K562 (cell line): Measurements from ENCODE around the gene DOK3. TPM values are rescaled to one million over a fixed set of nuclear protein-coding genes. Genes with fewer than 3 reads are reported as not detected.

Source experiments
- HMGN3 ChIP-seq: IDR thresholded peaks from 2 replicates; pipeline ENCODE4 v1.6.1; 2011; ENCODE audit warnings: borderline replicate concordance, low read depth, mild to moderate bottlenecking, mixed read lengths, low read length; ENCODE audit not compliant: insufficient read length; ENCODE audit errors: extremely low read depth
- L3MBTL2 ChIP-seq: fragments of 450-650 bp; IDR thresholded peaks from 2 replicates; pipeline ENCODE4 v1.6.1; 2016; ENCODE audit warnings: mild to moderate bottlenecking, moderate library complexity
- MAZ ChIP-seq, 2 experiments: fragments of 450-650 bp in 1 of 2; sonication (generic) in 1 of 2; formaldehyde crosslinking; IDR thresholded peaks in 1 of 2; conservative IDR thresholded peaks in 1 of 2; 2 replicates each; pipeline versions ENCODE4 v1.4.0 to v1.5.0; 2020; ENCODE audit warnings: mild to moderate bottlenecking in 1 of 2, missing genetic modification reagents in 1 of 2
- MBD1 ChIP-seq: fragments of 250-450 bp; sonication (Bioruptor Pico); IDR thresholded peaks from 2 replicates; pipeline ENCODE4 v1.8.0; 2022; ENCODE audit warnings: inconsistent platforms
- MYNN ChIP-seq, 2 experiments: sonication (generic); formaldehyde crosslinking in 1 of 2; IDR thresholded peaks; 2 replicates each; pipeline versions ENCODE4 v1.5.0 to v1.6.1; 2016 to 2020; ENCODE audit warnings: antibody characterized with exemption in 1 of 2, missing genetic modification reagents in 1 of 2
- NCOA4 ChIP-seq: fragments of 450-650 bp; IDR thresholded peaks from 2 replicates; pipeline ENCODE4 v1.6.1; 2018; ENCODE audit warnings: mild to moderate bottlenecking; ENCODE audit not compliant: partially characterized antibody
- PHB ChIP-seq: fragments of 250-450 bp; sonication (Bioruptor Pico); IDR thresholded peaks from 2 replicates; pipeline ENCODE4 v1.5.0; 2021
- SIN3A ChIP-seq, 2 experiments: fragments of 150-350 bp in 1 of 2; IDR thresholded peaks; 2 replicates each; pipeline ENCODE4 v1.6.1; 2011 to 2016; ENCODE audit warnings: borderline replicate concordance in 2 of 2, low read depth in 2 of 2, low read length in 2 of 2, mild to moderate bottlenecking in 2 of 2, moderate library complexity in 2 of 2; ENCODE audit not compliant: control insufficient read depth in 1 of 2
- SNIP1 ChIP-seq: fragments of 450-650 bp; IDR thresholded peaks from 2 replicates; pipeline ENCODE4 v1.7.1; 2017; ENCODE audit warnings: low read depth, mild to moderate bottlenecking
- TAL1 ChIP-seq: fragments of 450-650 bp; IDR thresholded peaks from 2 replicates; pipeline ENCODE4 v1.6.1; 2016; ENCODE audit warnings: mild to moderate bottlenecking
- VEZF1 ChIP-seq: fragments of 200-800 bp; sonication (Bioruptor generic); IDR thresholded peaks from 2 replicates; pipeline ENCODE4 v1.6.1; 2017; ENCODE audit warnings: missing genetic modification characterization, missing compliant biosample characterization
- ZNF133 ChIP-seq: fragments of 250-450 bp; sonication (Bioruptor Pico); IDR thresholded peaks from 2 replicates; pipeline ENCODE4 v1.4.0; 2020; ENCODE audit warnings: mild to moderate bottlenecking
- ZNF224 ChIP-seq: sonication (generic); formaldehyde crosslinking; IDR thresholded peaks from 2 replicates; pipeline ENCODE4 v1.8.0; 2022; ENCODE audit warnings: mild to moderate bottlenecking, missing genetic modification reagents
- ZNF277 ChIP-seq: fragments of 250-450 bp; sonication (Bioruptor Pico); IDR thresholded peaks from 2 replicates; pipeline ENCODE4 v1.8.0; 2022; ENCODE audit warnings: inconsistent platforms, mild to moderate bottlenecking, moderate library complexity, borderline replicate concordance
- polyA plus RNA-seq, 8 experiments: library from polyadenylated mRNA; depleted of rRNA in 4 of 8; stranded (reverse) in 5 of 8; unstranded in 3 of 8; fragments of >200 nt; fragmentation: Nextera tagmentation in 2 of 8; fragmentation: Illumina TruSeq in 1 of 8; extraction: Ambion mirVana in 2 of 8; extraction: Trizol in 1 of 8; gene quantifications; 2 replicates each; pipeline versions ENCODE4 v1.2.1 to v1.2.3, GENCODE V29; 2011 to 2014; ENCODE audit warnings: inconsistent platforms in 1 of 8, missing spikeins in 1 of 8
- total RNA-seq, 7 experiments: library from RNA; depleted of rRNA in 6 of 7; stranded (reverse); fragments of >200 nt in 6 of 7; fragmentation: Illumina TruSeq in 2 of 7; extraction: Trizol in 2 of 7; gene quantifications; 2 replicates each; pipeline versions ENCODE4 v1.2.1 to v1.2.3, GENCODE V29; 2011 to 2021; ENCODE audit warnings: low replicate concordance in 1 of 7
- TF ChIP-seq, protein P1 (sequence below): fragments of 250-450 bp; sonication (Bioruptor Pico); IDR thresholded peaks from 2 replicates; pipeline ENCODE4 v1.4.0; 2020; ENCODE audit warnings: mild to moderate bottlenecking, moderate library complexity
- TF ChIP-seq, protein P2 (sequence below): fragments of 450-650 bp; IDR thresholded peaks from 2 replicates; pipeline ENCODE4 v1.7.1; 2018; ENCODE audit warnings: mild to moderate bottlenecking, low read depth; ENCODE audit not compliant: partially characterized antibody

Gene DOK3
- total and polyA plus RNA-seq, 9 of the 15 experiments (the other 6 are each of a cell fraction or from before 2014, with no cell fraction given): 1.3 to 23.0 (median 8.0) TPM

- TF ChIP-seq VEZF1 (peak; percentile 45), HMGN3 (no peak), NCOA4 (no peak), ZNF133 (CRISPR knock-in tag) (no peak), ZNF224 (CRISPR knock-in tag) (no peak), SNIP1 (no peak), SIN3A (IDR thresholded peaks at IDR 0.05; ENCODE audit: borderline replicate concordance in 2 of 2, control insufficient read depth in 1 of 2, low read depth in 2 of 2, low read length in 2 of 2) (no peak), MAZ (CRISPR knock-in tag; conservative IDR thresholded peaks at IDR 0.05 in 1 of 2, IDR thresholded peaks at IDR 0.05 in 1 of 2) (peak in 1 of 2 experiments; percentile 23; a peak in 1 of 4 replicates), ZNF277 (CRISPR knock-in tag) (no peak), MBD1 (no peak), L3MBTL2 (peak; percentile 48), TAL1 (no peak), MYNN (IDR thresholded peaks at IDR 0.05) (peak; percentile 54), MYNN (CRISPR knock-in tag; IDR thresholded peaks at IDR 0.05) (no peak), PHB (CRISPR knock-in tag) (no peak)
- TF ChIP-seq, protein P1, sequence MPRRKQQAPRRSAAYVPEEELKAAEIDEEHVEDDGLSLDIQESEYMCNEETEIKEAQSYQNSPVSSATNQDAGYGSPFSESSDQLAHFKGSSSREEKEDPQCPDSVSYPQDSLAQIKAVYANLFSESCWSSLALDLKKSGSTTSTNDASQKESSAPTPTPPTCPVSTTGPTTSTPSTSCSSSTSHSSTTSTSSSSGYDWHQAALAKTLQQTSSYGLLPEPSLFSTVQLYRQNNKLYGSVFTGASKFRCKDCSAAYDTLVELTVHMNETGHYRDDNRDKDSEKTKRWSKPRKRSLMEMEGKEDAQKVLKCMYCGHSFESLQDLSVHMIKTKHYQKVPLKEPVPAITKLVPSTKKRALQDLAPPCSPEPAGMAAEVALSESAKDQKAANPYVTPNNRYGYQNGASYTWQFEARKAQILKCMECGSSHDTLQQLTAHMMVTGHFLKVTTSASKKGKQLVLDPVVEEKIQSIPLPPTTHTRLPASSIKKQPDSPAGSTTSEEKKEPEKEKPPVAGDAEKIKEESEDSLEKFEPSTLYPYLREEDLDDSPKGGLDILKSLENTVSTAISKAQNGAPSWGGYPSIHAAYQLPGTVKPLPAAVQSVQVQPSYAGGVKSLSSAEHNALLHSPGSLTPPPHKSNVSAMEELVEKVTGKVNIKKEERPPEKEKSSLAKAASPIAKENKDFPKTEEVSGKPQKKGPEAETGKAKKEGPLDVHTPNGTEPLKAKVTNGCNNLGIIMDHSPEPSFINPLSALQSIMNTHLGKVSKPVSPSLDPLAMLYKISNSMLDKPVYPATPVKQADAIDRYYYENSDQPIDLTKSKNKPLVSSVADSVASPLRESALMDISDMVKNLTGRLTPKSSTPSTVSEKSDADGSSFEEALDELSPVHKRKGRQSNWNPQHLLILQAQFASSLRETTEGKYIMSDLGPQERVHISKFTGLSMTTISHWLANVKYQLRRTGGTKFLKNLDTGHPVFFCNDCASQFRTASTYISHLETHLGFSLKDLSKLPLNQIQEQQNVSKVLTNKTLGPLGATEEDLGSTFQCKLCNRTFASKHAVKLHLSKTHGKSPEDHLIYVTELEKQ: no peak
- TF ChIP-seq, protein P2, sequence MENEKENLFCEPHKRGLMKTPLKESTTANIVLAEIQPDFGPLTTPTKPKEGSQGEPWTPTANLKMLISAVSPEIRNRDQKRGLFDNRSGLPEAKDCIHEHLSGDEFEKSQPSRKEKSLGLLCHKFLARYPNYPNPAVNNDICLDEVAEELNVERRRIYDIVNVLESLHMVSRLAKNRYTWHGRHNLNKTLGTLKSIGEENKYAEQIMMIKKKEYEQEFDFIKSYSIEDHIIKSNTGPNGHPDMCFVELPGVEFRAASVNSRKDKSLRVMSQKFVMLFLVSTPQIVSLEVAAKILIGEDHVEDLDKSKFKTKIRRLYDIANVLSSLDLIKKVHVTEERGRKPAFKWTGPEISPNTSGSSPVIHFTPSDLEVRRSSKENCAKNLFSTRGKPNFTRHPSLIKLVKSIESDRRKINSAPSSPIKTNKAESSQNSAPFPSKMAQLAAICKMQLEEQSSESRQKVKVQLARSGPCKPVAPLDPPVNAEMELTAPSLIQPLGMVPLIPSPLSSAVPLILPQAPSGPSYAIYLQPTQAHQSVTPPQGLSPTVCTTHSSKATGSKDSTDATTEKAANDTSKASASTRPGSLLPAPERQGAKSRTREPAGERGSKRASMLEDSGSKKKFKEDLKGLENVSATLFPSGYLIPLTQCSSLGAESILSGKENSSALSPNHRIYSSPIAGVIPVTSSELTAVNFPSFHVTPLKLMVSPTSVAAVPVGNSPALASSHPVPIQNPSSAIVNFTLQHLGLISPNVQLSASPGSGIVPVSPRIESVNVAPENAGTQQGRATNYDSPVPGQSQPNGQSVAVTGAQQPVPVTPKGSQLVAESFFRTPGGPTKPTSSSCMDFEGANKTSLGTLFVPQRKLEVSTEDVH: no peak
Observed at GRCh38 chr5:177509381-177509951, at the start of gene DOK3 (continued).
